KOPT-K1 (cell line): Measurements from ENCODE around the gene NNT.
A peak's percentile ranks its signal among the peaks of the same experiment; 100 is the strongest.
"Not testable (repeated sequence)": the region's sequence is repeated elsewhere in the genome, so short reads cannot be mapped to it uniquely, and the experiment has no call there.

Source experiments
- H3K27ac ChIP-seq: fragments of 200-600 bp; sonication (generic); 2 replicates; pipeline ENCODE4 v1.5.1; 2016; ENCODE audit warnings: antibody characterized with exemption, mild to moderate bottlenecking, low read depth, low read length; ENCODE audit not compliant: poor library complexity, severe bottlenecking
- H3K36me3 ChIP-seq: fragments of 200-600 bp; sonication (generic); 2 replicates; pipeline ENCODE4 v1.5.1; 2017; ENCODE audit warnings: antibody characterized with exemption, mild to moderate bottlenecking, low read length, moderate library complexity; ENCODE audit not compliant: insufficient read depth
- H3K9me3 ChIP-seq: fragments of 200-600 bp; sonication (generic); 2 replicates; pipeline ENCODE4 v1.5.1; 2017; ENCODE audit warnings: antibody characterized with exemption, low read length, mild to moderate bottlenecking; ENCODE audit not compliant: insufficient read depth, poor library complexity, severe bottlenecking

Gene NNT

DNA sequence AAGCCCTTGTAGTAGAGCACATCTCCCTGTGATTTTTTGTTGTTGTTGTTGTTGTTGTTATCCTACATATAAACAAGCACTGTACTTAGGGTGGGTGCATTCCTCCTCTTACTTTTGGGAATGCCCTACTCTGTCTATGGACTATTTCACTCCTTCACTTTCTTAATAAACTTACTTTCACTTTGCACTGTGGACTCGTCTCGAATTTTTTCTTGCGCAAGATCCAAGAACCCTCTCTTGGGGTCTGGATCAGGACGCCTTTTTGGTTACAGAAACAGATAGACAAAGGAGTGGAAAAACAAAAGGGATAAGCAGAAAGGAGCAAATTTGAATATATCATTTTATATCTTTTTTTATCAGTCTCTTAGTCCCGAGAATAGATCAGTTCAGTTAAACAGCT, 31.7 kb upstream of the NNT start:
- H3K27ac ChIP-seq = no peak overlapping the region
- H3K36me3 ChIP-seq = peaks cover 17% of the 10 kb centered on the region
- H3K9me3 ChIP-seq = no peaks in the 10 kb centered on the region

DNA sequence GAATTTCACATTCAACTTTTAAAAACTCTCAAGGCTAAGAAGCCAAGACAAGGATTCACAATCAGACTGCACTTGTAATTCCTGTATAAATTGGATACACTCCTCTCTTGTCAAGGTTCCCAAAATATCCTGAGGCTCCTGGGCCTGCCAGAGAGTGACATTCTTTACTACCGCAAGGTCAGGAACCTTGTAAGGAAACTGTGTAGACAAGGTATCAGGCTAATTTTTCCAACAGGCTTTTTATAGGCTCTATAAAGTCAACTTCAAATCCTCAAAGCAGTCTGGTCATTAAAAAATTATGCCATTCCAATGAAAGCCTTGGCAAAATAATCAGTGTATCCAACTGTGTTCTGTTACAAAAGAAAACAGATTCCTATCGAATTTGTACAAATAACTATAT, 30.6 kb upstream of the NNT start:
- no peaks in the 10 kb centered on the region for H3K9me3 ChIP-seq
- no peak overlapping the region for H3K27ac ChIP-seq
- peaks cover 27% of the 10 kb centered on the region for H3K36me3 ChIP-seq

DNA sequence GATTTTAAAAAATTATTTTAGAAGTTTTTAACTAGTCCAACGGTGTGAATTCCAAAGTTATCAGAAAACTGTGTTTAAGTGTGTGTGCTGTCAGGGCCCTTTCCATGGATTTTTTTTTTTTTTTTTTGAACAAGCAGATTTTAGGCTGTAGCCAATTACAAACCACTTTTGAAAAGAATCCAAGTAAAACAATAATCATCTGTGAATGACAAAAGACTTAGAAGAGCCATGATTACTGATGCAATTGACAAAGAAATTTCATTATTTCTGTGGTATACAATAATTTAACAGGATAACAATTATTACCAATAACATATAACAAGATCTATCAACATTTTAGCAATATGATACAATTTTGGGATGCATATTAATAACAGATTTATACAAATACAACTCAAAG, 29.9 kb upstream of the NNT start:
- no peaks in the 10 kb centered on the region for H3K9me3 ChIP-seq
- H3K27ac ChIP-seq = no peak overlapping the region
- H3K36me3 ChIP-seq = peaks cover 27% of the 10 kb centered on the region

DNA sequence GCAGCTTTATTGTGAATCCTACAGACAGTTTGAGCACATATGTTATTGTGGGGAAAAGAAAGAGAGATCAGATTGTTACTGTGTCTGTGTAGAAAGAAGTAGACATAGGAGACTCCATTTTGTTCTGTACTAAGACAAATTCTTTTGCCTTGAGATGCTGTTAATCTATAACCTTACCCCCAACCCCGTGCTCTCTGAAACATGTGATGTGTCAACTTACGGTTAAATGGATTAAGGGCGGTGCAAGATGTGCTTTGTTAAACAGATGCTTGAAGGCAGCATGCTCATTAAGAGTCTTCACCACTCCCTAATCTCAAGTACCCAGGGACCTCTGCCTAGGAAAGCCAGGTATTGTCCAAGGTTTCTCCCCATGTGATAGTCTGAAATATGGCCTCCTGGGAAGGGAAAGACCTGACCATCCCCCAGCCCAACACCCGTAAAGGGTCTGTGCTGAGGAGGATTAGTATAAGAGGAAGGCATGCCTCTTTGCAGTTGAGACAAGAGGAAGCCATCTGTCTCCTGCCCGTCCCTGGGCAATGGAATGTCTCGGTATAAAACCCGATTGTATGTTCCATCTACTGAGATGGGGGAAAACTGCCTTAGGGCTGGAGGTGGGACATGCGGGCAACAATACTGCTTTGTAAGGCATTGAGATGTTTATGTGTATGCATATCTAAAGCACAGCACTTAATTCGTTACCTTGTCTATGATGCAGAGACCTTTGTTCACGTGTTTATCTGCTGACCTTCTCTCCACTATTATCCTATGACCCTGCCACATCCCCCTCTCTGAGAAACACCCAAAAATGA, 22.4 kb upstream of the NNT start:
- H3K36me3 ChIP-seq = peaks cover 43% of the 10 kb centered on the region
- H3K27ac ChIP-seq, H3K9me3 ChIP-seq: not testable (repeated sequence)

DNA sequence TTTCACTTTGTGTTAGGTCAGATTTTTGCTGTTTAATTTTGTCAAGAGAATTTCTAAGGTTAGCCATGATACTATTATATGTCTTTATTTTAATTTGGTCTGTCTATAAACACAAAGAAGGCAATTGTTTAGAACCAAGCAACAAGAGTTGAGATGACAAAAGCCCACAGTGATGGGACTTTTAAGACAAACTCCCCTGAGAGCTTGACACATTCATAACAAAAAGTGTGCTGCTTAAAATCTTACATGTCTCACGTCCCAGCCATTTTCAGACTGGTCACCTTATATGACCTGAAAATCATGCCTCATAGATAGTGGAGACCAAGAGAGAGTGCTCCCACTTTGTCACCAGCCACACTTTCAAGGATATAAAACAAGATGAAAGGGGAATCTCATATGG, 21.6 kb upstream of the NNT start:
- H3K27ac ChIP-seq = no peak overlapping the region

DNA sequence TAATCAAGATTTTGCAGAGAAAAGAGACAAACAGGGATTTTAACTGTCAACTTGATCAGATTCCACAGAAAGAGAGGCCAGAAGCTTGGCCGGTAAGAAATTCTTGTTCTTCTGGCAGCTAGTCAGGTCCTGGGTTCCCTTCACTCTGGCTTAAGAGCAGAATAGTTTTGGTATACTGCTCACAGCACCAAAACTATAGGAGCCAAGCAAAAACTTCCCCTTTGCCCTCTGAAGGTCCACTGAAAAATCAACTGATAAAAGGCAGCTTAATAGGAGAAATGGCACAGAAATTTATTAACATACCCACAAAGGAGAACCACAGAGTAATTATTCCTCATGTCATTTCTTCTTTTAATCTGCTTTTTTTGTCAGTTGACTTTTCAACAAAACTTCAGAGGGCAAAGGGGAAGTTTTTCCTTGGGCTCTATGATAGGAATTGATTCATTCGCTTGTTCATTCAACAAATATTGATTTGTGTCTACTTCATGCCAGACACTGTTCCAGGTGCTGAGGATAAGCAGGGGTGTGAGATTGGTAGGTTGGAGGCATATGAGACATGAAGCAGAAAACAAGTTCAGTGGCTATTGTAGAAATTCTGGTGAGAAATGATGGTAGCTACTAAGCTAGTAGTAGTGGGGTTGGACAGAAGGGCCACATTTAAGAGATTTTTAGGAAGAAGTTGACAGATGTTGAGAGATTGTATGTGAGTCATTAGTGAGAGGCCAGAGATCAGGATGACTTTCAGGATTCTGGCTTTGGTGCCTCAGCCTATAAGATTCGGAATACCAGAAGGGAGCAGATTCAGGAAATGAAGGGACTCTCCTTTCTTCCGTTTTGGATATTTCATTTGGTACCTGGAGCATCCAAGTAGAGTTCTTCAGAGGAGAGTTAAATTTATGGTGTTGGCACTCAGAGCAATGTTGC, 20.6 kb upstream of the NNT start:
- Histone ChIP-seq H3K36me3 (peaks cover 32% of the 10 kb centered on the region), H3K27ac (no peak overlapping the region), H3K9me3 (no peaks in the 10 kb centered on the region)

More for the DNA sequence above, 21.6 kb upstream of the NNT start:
- Histone ChIP-seq H3K36me3 (peaks cover 36% of the 10 kb centered on the region), H3K9me3 (no peaks in the 10 kb centered on the region)

DNA sequence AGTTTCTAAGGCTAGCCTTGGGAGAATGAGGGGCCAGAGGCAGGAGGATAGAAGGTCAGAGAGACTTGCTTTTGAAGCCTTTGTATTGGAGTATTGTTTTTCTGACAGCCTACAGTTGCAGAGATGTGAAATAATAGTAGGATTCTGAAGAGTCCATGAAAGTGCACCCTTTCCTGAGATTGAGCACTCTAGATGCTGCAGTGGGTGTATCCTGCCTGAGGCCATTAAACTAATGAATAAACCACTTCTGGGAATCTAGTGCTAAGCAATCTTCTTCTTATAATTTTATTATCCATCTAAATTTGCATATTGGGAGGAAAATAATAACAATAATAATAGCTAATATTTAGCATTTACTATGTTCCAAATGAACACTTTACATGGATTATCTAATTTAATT, 19.3 kb upstream of the NNT start:
- Histone ChIP-seq H3K27ac (no peak overlapping the region), H3K36me3 (peaks cover 34% of the 10 kb centered on the region), H3K9me3 (no peaks in the 10 kb centered on the region)

DNA sequence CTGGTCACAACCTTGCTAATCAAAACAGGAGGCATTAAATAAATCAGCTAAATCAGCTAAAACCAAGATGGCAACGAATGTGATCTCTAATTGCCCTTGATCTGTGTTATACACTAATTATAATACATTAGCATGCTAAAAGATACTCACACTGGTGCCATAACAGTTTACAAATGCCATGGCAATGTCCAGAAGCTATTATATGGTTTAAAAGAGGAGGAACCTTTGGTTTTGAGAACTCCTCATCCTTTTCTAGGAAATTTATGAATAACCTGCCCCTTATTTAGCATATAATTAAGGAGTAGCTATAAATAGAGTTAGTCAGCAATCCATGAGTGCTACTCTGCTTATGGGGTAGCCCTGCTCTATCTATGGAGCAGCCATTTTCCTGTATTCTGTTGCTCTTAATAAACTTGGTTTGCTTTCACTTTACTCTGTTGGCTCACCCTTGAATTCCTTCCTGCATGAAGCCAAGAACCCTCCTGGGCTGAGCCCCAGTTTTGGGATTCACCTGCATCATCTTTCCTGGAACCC, 18.7 kb upstream of the NNT start:
- peaks cover 34% of the 10 kb centered on the region for H3K36me3 ChIP-seq
- no peaks in the 10 kb centered on the region for H3K9me3 ChIP-seq
- H3K27ac ChIP-seq = no peak overlapping the region

DNA sequence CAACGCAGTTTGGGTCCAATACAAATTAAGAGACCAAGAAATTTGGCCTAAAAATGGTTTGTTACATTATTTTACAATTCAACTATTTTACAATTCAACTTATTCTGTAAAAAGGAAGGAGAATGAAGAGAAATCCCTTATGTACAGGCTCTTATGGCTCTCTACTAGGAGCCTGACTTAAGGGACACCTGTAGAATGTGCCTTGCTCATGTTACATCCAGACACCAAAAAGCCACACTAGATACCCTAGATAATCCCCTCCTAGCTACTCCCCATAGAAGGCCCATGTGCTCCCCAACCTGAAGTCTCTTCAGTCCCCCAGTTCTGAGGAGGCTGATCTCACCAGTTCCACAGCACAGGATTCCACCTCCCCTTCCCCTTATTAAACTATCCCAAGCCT, 14.1 kb upstream of the NNT start:
- H3K27ac ChIP-seq = no peak overlapping the region
- peaks cover 18% of the 10 kb centered on the region; the same call in 1 of the 2 replicates for H3K36me3 ChIP-seq
- no peaks in the 10 kb centered on the region for H3K9me3 ChIP-seq

DNA sequence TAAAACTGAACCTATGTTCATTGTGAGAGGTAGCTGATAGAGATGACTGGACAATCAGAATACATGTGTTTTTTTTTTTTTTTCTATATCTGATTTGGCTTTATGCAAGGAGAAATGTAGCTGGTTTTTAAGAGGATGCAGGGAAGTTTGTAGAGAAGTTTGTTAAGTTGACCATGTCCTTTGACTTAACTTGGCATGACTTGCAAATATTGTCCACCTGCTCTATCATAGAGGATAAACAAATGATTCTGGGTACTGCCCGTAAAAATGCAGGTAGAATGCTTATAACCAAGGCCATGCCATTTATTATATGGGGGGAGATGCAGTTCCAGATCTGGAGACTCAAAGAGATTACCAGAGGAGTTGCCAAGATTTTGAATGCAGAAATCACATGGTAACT, 13.7 kb upstream of the NNT start:
- Histone ChIP-seq H3K36me3 (peaks cover 18% of the 10 kb centered on the region; the same call in 1 of the 2 replicates), H3K27ac (no peak overlapping the region), H3K9me3 (no peaks in the 10 kb centered on the region)

DNA sequence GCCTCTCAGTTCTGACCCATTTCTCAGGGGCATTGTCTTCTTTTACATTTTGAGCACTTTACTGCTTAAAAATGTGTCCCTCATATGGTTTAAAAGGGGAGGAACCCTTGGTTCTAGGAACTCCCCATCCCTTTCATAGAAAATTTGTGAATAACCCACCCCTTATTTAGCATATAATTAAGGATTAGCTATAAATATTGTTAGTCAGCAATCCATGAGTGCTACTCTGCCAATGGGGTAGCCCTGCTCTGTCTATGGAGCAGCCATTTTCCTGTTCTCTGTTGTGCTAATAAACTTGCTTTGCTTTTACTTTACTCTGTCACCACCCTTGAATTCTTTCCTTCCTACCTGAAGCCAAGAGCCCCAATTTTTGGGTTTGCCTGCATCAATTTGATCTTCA, 12.3 kb upstream of the NNT start:
- H3K9me3 ChIP-seq = no peaks in the 10 kb centered on the region
- no peak overlapping the region for H3K27ac ChIP-seq
- H3K36me3 ChIP-seq = peaks cover 18% of the 10 kb centered on the region; the same call in 1 of the 2 replicates

DNA sequence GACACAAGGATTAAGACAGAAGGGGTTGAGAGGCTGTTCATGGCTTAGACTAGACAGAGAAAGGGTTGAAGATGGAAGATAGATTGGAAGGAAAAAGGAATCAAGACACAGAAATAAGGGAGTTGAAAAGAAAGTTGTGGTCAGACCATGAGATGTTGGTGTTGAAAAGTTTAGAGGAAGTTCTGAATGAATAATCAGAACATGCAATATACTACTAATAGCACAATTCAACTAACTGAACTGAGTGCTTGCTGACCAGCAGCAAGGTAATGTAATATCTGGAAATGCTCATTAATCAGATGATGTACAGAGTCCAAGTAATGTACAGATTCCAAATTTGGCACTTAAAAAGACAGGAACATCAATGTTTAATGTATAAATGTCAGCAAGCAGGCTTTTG, 10.6 kb upstream of the NNT start:
- Histone ChIP-seq H3K36me3 (peaks cover 13% of the 10 kb centered on the region; the same call in 1 of the 2 replicates), H3K27ac (no peak overlapping the region), H3K9me3 (no peaks in the 10 kb centered on the region)

DNA sequence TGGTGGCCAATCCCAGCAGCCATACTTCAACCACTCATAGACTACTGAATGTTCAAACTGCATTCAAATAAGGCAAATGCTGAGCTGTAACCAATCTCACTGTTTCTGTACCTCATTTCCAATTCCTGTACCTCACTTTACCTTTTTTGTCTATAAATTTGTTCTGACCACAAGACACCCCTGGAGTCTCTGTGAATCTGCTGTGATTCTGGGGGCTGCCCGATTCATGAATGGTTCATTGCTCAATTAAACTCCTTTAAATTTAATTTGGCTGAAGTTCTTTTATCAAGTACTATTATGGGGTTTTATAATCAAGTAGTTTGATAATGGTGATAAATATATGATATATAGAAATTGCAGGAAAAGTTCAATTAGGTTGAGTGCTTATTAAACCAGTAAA, 4.1 kb upstream of the NNT start:
- not testable (repeated sequence) for H3K36me3 ChIP-seq, H3K9me3 ChIP-seq, H3K27ac ChIP-seq

DNA sequence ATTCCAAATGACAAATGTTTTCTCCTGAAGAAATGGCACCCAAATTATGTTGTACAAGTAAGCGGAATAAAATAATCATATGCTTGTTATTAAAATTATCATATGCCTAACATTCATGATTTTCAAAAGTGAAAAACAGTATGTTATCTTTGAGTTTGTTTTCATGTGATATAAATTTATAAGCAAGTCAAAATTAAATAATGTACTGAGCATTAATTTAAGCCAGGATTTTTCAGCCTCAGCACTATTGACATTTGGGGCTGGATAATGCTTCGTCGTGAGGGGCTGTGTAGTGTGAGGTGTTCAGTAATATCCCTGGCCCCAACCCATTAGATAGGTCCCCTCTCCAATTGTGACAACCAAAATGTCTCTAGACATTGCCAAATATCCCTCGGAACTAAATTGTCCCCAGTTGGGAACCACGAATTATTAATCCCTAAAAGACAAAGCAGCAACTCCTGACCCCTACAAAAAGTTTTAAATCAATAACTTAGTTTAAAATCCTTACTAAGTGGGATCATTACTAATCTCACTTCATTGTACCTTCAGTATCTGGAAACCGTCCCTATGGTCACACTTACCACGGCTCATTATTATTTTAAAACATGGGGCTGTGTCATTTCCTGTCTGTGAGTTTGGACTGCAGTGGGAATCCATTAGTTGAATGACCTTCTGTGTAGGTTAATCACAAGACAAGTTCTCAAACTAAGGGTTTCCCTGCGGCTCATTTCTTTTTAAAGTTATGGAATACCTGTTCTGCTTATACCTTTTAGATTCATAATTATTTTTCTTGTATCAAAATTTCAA, 1.3 kb upstream of the NNT start:
- peaks cover 18% of the 10 kb centered on the region; the same call in 1 of the 2 replicates for H3K36me3 ChIP-seq

More for the DNA sequence above, 1.3 kb upstream of the NNT start:
- Histone ChIP-seq H3K9me3 (no peaks in the 10 kb centered on the region), H3K27ac (peak overlapping the region; percentile 96)
